Measurements from ENCODE around the gene USP32.

The USP32 gene

DNA sequence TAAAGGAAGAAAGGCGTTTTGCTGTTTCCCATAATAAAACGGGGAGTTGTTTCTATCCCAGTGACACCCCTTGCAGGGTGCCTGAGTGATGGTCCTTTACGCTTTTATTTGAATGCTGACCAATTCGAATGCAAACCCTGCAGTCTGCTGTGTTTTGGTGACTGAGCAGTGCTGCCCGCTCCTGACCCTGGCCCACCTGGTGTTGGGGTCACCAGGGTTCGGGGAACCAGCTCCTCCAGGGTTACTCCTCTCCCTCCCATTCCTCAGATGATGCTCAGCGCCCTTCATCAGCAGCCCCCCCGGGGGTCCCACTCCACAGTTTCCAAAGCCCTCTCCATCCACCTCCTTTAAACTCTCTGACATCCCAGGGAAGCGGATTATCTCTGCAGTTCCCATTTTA is 236.1 kb downstream of the USP32 start:
- no peak for DNase-seq (ENCODE audit: low spot score)
- in situ Hi-C loops (cut with MboI; ENCODE audit: low sequenced_read_pairs, unreplicated experiment): no loop called here
- TF ChIP-seq, protein P1, sequence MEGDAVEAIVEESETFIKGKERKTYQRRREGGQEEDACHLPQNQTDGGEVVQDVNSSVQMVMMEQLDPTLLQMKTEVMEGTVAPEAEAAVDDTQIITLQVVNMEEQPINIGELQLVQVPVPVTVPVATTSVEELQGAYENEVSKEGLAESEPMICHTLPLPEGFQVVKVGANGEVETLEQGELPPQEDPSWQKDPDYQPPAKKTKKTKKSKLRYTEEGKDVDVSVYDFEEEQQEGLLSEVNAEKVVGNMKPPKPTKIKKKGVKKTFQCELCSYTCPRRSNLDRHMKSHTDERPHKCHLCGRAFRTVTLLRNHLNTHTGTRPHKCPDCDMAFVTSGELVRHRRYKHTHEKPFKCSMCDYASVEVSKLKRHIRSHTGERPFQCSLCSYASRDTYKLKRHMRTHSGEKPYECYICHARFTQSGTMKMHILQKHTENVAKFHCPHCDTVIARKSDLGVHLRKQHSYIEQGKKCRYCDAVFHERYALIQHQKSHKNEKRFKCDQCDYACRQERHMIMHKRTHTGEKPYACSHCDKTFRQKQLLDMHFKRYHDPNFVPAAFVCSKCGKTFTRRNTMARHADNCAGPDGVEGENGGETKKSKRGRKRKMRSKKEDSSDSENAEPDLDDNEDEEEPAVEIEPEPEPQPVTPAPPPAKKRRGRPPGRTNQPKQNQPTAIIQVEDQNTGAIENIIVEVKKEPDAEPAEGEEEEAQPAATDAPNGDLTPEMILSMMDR (IDR thresholded peaks at IDR 0.05; ENCODE audit: borderline replicate concordance, control extremely low read depth, extremely low read depth, insufficient read depth, missing control alignments): no peak

- TF ChIP-seq, protein P1 (IDR thresholded peaks at IDR 0.05; ENCODE audit: borderline replicate concordance, control extremely low read depth, extremely low read depth, insufficient read depth, missing control alignments): no peak
Observed at GRCh38 chr17:60155427-60155814, 236.5 kb downstream of the USP32 start.

GRCh38 chr17:60154616-60155426 is 237.1 kb downstream of the USP32 start:
- in situ Hi-C loops (cut with MboI; ENCODE audit: low sequenced_read_pairs, unreplicated experiment): no loop called here
- TF ChIP-seq, protein P1 (IDR thresholded peaks at IDR 0.05; ENCODE audit: borderline replicate concordance, control extremely low read depth, extremely low read depth, insufficient read depth, missing control alignments): no peak
- no peak for DNase-seq (ENCODE audit: low spot score)

More at GRCh38 chr17:60155427-60155814, 236.5 kb downstream of the USP32 start:
- no peak for DNase-seq (ENCODE audit: low spot score)
- in situ Hi-C loops (cut with MboI; ENCODE audit: low sequenced_read_pairs, unreplicated experiment): no loop called here

DNA sequence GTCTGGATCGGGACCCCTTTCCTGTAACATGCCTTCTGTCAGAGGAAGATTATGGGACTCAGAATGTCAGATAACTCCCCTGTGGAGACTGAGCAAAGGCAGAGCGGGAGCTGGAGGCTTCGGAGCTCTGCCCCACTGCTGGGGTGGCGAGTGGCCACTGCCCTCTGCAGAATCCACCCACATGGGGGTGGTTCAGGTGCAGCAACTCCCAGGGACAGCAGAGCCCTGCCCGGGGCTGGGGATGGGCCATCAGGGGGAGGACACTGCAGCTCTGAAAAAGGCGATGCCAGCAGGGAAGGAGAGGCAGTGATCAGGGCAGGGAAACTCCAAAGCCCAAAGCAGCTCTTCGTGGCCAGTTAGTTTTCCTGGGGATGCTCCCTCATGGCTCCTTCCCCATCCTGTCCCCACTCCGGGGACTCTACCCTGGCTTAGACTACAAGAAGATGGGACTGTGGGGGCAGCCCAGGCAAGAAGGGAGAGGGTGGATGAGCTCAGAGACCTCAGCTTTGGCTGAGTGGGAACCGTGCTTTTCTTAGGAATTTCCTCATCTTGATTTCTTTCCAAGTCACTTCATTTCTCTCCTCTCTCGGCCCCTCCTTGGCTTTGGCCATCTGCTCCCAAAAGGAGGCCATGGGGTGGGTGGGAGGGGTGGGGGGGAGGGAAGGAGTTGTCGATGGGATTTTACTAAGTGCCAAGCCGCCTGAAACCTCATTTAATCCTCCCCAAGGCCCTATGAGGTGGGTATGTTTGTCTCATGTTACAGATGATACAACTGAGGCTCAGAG is 238.1 kb downstream of the USP32 start:
- DNase-seq (ENCODE audit: low spot score): no peak
- in situ Hi-C loops (cut with MboI; ENCODE audit: low sequenced_read_pairs, unreplicated experiment): no loop called here
- TF ChIP-seq, protein P1 (IDR thresholded peaks at IDR 0.05; ENCODE audit: borderline replicate concordance, control extremely low read depth, extremely low read depth, insufficient read depth, missing control alignments): no peak

GRCh38 chr17:60151355-60151754 is 240.6 kb downstream of the USP32 start:
- TF ChIP-seq, protein P1 (IDR thresholded peaks at IDR 0.05; ENCODE audit: borderline replicate concordance, control extremely low read depth, extremely low read depth, insufficient read depth, missing control alignments): no peak
- DNase-seq (ENCODE audit: low spot score): peak; percentile 39

DNA sequence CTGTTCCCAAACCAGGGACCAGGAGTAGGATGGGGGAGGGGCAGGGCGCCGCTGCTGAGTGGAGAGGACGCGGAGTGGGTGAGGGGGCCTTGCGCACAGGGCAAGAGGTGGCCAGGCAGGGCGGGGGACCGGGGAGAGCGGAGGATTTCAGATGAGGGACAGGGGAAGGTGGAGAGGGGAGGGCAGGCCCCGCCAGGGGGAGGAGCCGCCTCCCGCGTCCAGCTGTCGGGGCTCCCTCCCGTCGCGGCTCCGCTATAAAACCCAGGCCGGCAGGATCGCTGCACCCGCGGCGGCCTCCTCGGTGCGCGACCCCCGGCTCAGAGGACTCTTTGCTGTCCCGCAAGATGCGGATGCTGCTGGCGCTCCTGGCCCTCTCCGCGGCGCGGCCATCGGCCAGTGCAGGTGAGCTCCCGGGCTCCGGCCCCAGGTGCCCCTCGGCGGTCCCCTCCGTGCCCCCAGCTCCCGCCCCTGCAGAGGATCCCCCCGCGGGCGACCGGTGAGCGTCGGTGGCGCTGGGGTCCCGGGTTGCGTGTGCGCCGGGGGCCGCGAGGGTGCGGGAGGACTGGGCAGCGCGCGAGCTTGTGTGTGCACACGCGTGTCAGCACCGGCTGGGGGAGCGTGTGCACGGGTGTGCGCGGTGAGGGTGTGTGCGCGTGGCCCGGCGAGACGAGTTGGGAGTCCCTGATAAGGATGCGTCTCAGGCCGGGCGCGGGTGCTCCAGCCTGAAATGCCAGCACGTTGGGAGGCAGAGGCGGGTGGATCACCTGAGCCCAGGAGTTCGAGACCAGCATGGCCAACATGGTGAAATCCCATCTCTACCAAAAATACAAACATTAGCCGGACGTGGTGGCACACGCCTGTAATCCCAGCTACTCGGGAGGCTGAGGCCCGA is 242.0 kb downstream of the USP32 start, which contains the start of gene CA4:
CA4 (plus strand) TSS at position 283 of the 892 bp plus-strand sequence; CDS start at position 345, 62 bp downstream.
- peak; percentile 52 for DNase-seq (ENCODE audit: low spot score)
- TF ChIP-seq, protein P1 (IDR thresholded peaks at IDR 0.05; ENCODE audit: borderline replicate concordance, control extremely low read depth, extremely low read depth, insufficient read depth, missing control alignments): no peak
- in situ Hi-C loops (cut with MboI; ENCODE audit: low sequenced_read_pairs, unreplicated experiment): loop anchor here (25.0 kb wide), 2 partner anchors 262 to 487 kb away; partner anchors contain the start of gene CHCT1

More at GRCh38 chr17:60151355-60151754, 240.6 kb downstream of the USP32 start:
- in situ Hi-C loops (cut with MboI; ENCODE audit: low sequenced_read_pairs, unreplicated experiment): no loop called here

All from GM13976 (cell line).